ENCODE data around the gene PTX4. TPM values are rescaled to one million over a fixed set of nuclear protein-coding genes. Genes with fewer than 3 reads are reported as not detected.

PTX4 gene
- polyA plus RNA-seq, 4 donors = 0.04 to 0.07 TPM; not detected in 2

DNA sequence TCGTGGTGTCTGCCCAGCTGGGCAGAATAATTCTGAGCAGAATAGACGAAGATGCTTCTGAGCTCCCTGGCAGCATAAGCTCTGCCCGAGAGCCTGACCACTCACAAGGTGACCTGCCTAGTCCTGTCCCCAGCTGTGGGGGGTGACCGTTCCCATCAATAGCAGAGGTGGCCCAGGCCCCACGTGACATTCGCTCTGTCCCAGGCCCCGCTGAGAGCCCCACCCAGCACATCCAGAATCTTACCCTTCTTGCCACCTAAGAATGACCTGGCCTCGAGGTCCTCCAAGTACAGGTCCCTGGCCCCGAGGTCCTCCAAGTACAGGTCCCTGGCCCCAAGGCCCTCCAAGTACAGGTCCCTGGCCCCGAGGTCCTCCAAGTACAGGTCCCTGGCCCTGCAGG, 44.0 kb upstream of the PTX4 start:
- H3K9me3 ChIP-seq (ENCODE audit: control insufficient read depth in 2 of 2, insufficient read depth in 1 of 2, low read depth in 1 of 2, low read length in 1 of 2) = no peaks in the 10 kb centered on the region
- peak overlapping the region; percentile 50 to 88 (median 80) for H3K27ac ChIP-seq (ENCODE audit: low read depth in 1 of 3, low read length in 2 of 3)
- H3K36me3 ChIP-seq (ENCODE audit: control insufficient read depth in 3 of 3, insufficient read depth in 2 of 3, low read depth in 1 of 3, low read length in 3 of 3) = peaks cover 0 to 39% (median 0%) of the 10 kb centered on the region in 3 donors
- no peak overlapping the region for H3K4me3 ChIP-seq (ENCODE audit: low read depth in 1 of 3, low read length in 3 of 3)
- no peak for DNase-seq
- H3K27me3 ChIP-seq (ENCODE audit: control insufficient read depth in 3 of 3, insufficient read depth in 3 of 3, low read length in 3 of 3) = no peaks in the 10 kb centered on the region
- H3K4me1 ChIP-seq (ENCODE audit: control insufficient read depth in 3 of 3, insufficient read depth in 2 of 3, low read depth in 1 of 3, low read length in 2 of 3) = peaks cover 0 to 13% (median 0%) of the 10 kb centered on the region in 3 donors
- FAIRE-seq = no peak
- WGBS, 3 donors = 71 to 91% (median 83%) methylated on average over 9 to 10 of the region's 10 CpGs

DNA sequence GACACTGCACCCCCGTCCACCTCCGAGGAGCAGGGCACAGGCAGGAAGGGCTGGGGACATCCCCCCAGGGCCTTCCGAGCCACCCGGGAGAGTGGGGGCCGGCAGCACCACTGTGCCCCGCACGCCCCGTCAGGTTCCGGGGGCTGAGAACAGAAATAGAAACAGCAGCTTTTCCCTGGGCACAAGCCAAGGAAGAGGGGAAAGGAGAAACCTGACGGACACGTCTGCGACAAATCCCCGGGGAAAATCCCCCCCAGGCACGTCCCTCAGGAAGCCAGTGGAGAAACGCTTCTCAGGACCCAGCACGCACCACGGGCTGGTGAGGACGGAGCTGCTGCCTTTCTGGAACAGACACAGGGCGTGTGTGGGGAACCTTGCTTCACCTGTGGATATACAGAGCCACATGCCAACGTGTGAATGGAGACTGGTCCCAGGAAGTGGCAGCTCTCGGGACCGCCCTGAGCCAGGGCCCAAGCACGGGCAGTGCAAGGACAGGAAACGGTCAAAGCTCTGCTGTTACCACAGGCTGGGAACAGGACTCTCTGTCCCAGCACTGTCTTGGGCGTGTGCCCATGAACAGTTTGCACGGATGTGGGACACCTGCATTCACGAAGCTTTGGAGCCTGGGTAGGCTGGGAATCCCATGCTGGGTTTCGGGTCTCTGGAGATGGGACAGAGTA, 43.5 kb upstream of the PTX4 start:
- no peak for FAIRE-seq
- no peak for DNase-seq
- H3K27ac ChIP-seq (ENCODE audit: low read depth in 1 of 3, low read length in 2 of 3) = peak overlapping the region; percentile 50 to 88 (median 80)
- WGBS, 3 donors = 72 to 84% (median 84%) methylated on average over 27 to 28 of the region's 28 CpGs
- peaks cover 0 to 33% (median 0%) of the 10 kb centered on the region in 3 donors for H3K36me3 ChIP-seq (ENCODE audit: control insufficient read depth in 3 of 3, insufficient read depth in 2 of 3, low read depth in 1 of 3, low read length in 3 of 3)
- H3K27me3 ChIP-seq (ENCODE audit: control insufficient read depth in 3 of 3, insufficient read depth in 3 of 3, low read length in 3 of 3) = no peaks in the 10 kb centered on the region
- no peak overlapping the region for H3K4me3 ChIP-seq (ENCODE audit: low read depth in 1 of 3, low read length in 3 of 3)
- peaks cover 0 to 13% (median 0%) of the 10 kb centered on the region in 3 donors for H3K4me1 ChIP-seq (ENCODE audit: control insufficient read depth in 3 of 3, insufficient read depth in 2 of 3, low read depth in 1 of 3, low read length in 2 of 3)
- no peaks in the 10 kb centered on the region for H3K9me3 ChIP-seq (ENCODE audit: control insufficient read depth in 2 of 2, insufficient read depth in 1 of 2, low read depth in 1 of 2, low read length in 1 of 2)

DNA sequence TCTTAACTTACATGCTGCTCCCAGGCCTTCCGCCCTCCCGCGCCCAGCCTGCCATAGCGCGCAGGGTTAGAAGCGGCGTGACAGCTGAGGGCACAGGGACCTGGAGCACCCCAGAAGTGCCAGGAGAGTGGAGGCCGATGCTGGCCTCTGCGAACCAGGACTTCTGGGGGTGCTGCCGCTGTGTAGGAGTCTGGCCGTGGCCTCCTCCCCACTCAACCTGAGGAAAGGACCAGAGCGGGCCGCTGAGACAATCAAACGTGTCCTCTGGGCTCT, 42.8 kb upstream of the PTX4 start:
- Histone ChIP-seq H3K27me3 (ENCODE audit: control insufficient read depth in 3 of 3, insufficient read depth in 3 of 3, low read length in 3 of 3) (no peaks in the 10 kb centered on the region), H3K9me3 (ENCODE audit: control insufficient read depth in 2 of 2, insufficient read depth in 1 of 2, low read depth in 1 of 2, low read length in 1 of 2) (no peaks in the 10 kb centered on the region), H3K4me1 (ENCODE audit: control insufficient read depth in 3 of 3, insufficient read depth in 2 of 3, low read depth in 1 of 3, low read length in 2 of 3) (peaks cover 0 to 13% (median 0%) of the 10 kb centered on the region in 3 donors), H3K27ac (ENCODE audit: low read depth in 1 of 3, low read length in 2 of 3) (peak overlapping the region; percentile 8 to 88 (median 74)), H3K4me3 (ENCODE audit: low read depth in 1 of 3, low read length in 3 of 3) (no peak overlapping the region), H3K36me3 (ENCODE audit: control insufficient read depth in 3 of 3, insufficient read depth in 2 of 3, low read depth in 1 of 3, low read length in 3 of 3) (peaks cover 0 to 27% (median 0%) of the 10 kb centered on the region in 3 donors)
- no peak for FAIRE-seq
- 83 to 90% (median 88%) methylated on average over 14 of the region's 14 CpGs for WGBS, 3 donors
- no peak for DNase-seq

DNA sequence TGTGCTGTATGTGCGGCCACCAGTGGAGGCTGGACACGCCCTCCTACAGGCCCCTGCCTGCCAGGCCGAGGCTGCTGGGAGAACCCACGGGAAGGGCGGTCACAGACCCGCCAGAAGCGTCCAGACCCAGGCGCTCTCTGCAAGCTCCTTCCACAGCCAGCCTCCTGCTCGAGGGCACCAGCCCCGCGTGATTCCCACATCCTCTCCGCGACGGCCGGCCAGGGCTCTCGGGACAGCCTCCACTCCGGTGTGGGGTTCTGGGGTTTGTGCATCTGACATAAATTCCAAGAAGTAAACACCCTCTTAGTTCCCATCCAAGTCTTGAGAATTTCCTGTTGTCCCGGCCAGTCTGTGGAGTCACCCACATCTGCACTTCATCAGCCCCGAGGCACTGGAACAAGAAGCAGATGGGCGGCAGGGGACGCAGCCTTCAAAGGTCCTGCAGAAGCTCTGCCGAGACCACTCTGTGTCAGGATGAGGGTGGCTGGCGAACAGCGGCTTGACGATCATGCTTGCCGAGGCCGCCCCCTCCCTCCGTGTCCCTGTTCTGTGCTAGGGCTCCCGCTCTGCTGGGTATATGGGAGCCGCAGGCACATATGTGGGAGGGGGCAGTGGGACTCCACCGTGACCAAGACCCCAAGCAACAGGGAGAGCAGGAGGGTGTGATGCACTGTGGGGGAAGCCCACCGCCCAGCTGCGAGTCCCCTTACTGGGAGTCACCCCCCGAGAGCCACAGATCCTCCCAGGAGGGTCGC, 42.3 kb upstream of the PTX4 start:
- H3K4me1 ChIP-seq (ENCODE audit: control insufficient read depth in 3 of 3, insufficient read depth in 2 of 3, low read depth in 1 of 3, low read length in 2 of 3) = peaks cover 0 to 12% (median 0%) of the 10 kb centered on the region in 3 donors
- peak in 1 of 2 donors; percentile 37 for DNase-seq
- H3K27ac ChIP-seq (ENCODE audit: low read depth in 1 of 3, low read length in 2 of 3) = peak overlapping the region; percentile 16 to 88 (median 74)
- peaks cover 0 to 23% (median 0%) of the 10 kb centered on the region in 3 donors for H3K36me3 ChIP-seq (ENCODE audit: control insufficient read depth in 3 of 3, insufficient read depth in 2 of 3, low read depth in 1 of 3, low read length in 3 of 3)
- H3K9me3 ChIP-seq (ENCODE audit: control insufficient read depth in 2 of 2, insufficient read depth in 1 of 2, low read depth in 1 of 2, low read length in 1 of 2) = no peaks in the 10 kb centered on the region
- WGBS, 3 donors = 68 to 88% (median 77%) methylated on average over 34 to 35 of the region's 35 CpGs
- H3K27me3 ChIP-seq (ENCODE audit: control insufficient read depth in 3 of 3, insufficient read depth in 3 of 3, low read length in 3 of 3) = no peaks in the 10 kb centered on the region
- FAIRE-seq = no peak
- H3K4me3 ChIP-seq (ENCODE audit: low read depth in 1 of 3, low read length in 3 of 3) = no peak overlapping the region

DNA sequence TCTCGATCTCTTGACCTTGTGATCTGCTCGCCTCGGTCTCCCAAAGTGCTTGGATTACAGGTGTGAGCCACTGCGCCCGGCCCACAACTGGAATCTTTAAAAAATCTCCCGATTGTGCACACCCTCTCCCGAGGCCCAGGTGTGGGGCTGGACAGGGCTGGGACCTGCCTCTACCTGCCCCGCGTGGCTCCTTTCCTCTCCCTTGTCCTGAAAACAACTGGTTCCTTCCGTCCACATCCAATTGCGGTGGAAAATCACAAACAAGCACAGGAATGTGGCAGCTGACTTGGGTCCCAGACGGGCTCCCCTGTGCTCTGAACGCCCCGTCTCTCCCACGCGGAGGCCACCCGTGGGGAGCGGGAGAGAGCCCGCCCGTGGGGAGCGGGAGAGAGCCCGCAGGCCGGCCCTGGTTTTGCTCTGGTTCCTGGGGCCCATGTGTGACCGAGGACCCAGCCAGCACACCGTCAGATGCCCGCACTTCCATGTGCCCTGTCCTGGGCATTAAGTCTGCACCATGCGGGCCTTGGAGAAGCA, 41.7 kb upstream of the PTX4 start:
- Histone ChIP-seq H3K27me3 (ENCODE audit: control insufficient read depth in 3 of 3, insufficient read depth in 3 of 3, low read length in 3 of 3) (no peaks in the 10 kb centered on the region), H3K4me1 (ENCODE audit: control insufficient read depth in 3 of 3, insufficient read depth in 2 of 3, low read depth in 1 of 3, low read length in 2 of 3) (peaks cover 0 to 10% (median 0%) of the 10 kb centered on the region in 3 donors), H3K4me3 (ENCODE audit: low read depth in 1 of 3, low read length in 3 of 3) (no peak overlapping the region), H3K27ac (ENCODE audit: low read depth in 1 of 3, low read length in 2 of 3) (peak overlapping the region; percentile 28 to 81 (median 74)), H3K36me3 (ENCODE audit: control insufficient read depth in 3 of 3, insufficient read depth in 2 of 3, low read depth in 1 of 3, low read length in 3 of 3) (peaks cover 0 to 20% (median 0%) of the 10 kb centered on the region in 3 donors), H3K9me3 (ENCODE audit: control insufficient read depth in 2 of 2, insufficient read depth in 1 of 2, low read depth in 1 of 2, low read length in 1 of 2) (no peaks in the 10 kb centered on the region)
- DNase-seq (no peak), FAIRE-seq (no peak)
- 87 to 94% (median 93%) methylated on average over 27 of the region's 27 CpGs for WGBS, 3 donors

DNA sequence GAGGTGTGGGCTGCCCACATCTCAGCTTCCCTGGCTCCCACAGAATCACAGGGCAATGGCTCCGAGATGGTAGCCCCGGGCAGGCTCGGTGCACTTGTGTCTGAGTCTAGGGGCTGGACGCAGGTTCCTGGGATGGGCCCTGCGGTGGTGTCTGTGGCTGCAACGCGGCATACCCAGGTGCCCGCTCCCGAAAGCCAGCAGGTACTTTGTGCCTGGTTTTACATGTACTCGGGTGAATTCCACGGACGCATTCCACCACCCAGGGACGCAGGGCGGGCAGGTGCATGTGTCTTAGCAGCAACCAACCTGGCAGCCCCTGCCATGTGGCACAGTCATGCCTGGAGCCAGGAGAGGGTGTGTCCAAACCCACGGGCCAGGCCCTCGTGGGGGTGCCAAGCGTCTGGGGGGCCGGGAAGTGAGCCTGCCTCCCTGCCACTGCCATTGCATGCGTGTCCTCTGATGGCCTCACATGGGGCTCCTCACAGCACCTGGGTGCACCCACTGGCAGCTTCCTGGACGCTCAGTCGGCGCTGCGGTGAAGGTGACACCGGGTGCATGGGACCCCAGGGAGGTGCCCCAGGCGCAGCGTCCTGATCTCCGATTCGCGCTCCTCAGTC, 40.3 kb upstream of the PTX4 start:
- Histone ChIP-seq H3K36me3 (ENCODE audit: control insufficient read depth in 3 of 3, insufficient read depth in 2 of 3, low read depth in 1 of 3, low read length in 3 of 3) (peaks cover 0 to 19% (median 0%) of the 10 kb centered on the region in 3 donors), H3K9me3 (ENCODE audit: control insufficient read depth in 2 of 2, insufficient read depth in 1 of 2, low read depth in 1 of 2, low read length in 1 of 2) (no peaks in the 10 kb centered on the region), H3K27ac (ENCODE audit: low read depth in 1 of 3, low read length in 2 of 3) (no peak overlapping the region), H3K27me3 (ENCODE audit: control insufficient read depth in 3 of 3, insufficient read depth in 3 of 3, low read length in 3 of 3) (no peaks in the 10 kb centered on the region), H3K4me1 (ENCODE audit: control insufficient read depth in 3 of 3, insufficient read depth in 2 of 3, low read depth in 1 of 3, low read length in 2 of 3) (peaks cover 0 to 10% (median 0%) of the 10 kb centered on the region in 3 donors), H3K4me3 (ENCODE audit: low read depth in 1 of 3, low read length in 3 of 3) (no peak overlapping the region)
- WGBS, 3 donors = 86 to 94% (median 90%) methylated on average over 29 of the region's 29 CpGs
- FAIRE-seq (no peak), DNase-seq (no peak)

DNA sequence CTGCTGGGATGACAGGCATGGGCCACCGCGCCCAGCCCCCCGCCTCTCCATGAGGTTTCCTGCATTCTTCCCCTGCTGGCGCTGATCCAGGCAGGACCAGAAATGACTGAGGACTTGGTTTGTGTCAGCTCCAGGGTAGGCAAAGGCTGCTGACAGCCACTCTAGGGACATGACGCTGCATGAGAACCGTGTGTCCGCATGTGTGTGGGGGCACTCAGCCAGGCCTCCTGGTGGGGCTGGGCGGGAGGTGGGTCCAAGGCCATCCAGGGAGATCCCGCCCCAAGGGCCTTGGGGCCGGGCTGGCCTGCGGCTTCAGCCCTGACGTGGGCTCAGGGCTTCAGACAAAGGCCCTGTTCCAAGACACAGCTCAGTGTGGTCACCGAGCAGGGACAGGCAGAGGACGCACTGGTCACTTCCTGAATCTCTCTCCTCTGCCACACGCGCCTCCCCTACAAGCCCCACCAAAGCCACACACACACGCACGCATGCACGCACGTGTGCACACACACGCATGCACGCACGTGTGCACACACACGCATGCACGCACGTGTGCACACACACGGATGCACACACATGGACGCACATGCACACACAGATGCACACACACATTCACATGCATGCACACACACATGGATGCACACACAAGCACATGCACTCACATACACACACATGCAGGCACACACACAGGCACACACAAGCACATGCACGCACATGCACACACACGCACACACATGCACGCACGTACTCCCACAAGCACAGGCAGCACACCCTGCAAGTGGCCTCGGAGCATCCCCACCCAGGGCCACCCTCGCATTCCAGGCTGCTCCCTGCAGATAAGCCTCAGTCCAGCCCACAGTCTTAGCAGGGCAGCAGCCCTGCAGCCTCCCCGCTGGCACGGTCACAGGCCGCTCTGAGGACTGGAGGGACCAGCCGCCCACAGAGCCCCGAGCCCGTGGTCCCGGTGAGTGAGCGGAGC, 39.4 kb upstream of the PTX4 start:
- peaks cover 0 to 10% (median 0%) of the 10 kb centered on the region in 3 donors for H3K4me1 ChIP-seq (ENCODE audit: control insufficient read depth in 3 of 3, insufficient read depth in 2 of 3, low read depth in 1 of 3, low read length in 2 of 3)
- DNase-seq (peak in 1 of 2 donors; percentile 17), FAIRE-seq (no peak)
- H3K4me3 ChIP-seq (ENCODE audit: low read depth in 1 of 3, low read length in 3 of 3) = no peak overlapping the region
- no peak overlapping the region for H3K27ac ChIP-seq (ENCODE audit: low read depth in 1 of 3, low read length in 2 of 3)
- WGBS, 3 donors = 66 to 72% (median 72%) methylated on average over 42 of the region's 42 CpGs
- H3K27me3 ChIP-seq (ENCODE audit: control insufficient read depth in 3 of 3, insufficient read depth in 3 of 3, low read length in 3 of 3) = no peaks in the 10 kb centered on the region
- H3K36me3 ChIP-seq (ENCODE audit: control insufficient read depth in 3 of 3, insufficient read depth in 2 of 3, low read depth in 1 of 3, low read length in 3 of 3) = peaks cover 0 to 27% (median 0%) of the 10 kb centered on the region in 3 donors
- no peaks in the 10 kb centered on the region for H3K9me3 ChIP-seq (ENCODE audit: control insufficient read depth in 2 of 2, insufficient read depth in 1 of 2, low read depth in 1 of 2, low read length in 1 of 2)

Measured in small intestine (tissue), 7 donors.